ENCODE data around the gene TNFRSF11A.
A peak's percentile ranks its signal among the peaks of the same experiment; 100 is the strongest.

TNFRSF11A gene

GRCh38 chr18:62420151-62420512, 95.0 kb downstream of the TNFRSF11A start:
- peak; percentile 42 for DNase-seq (ENCODE audit: low read depth)

- peak; percentile 76 for DNase-seq (ENCODE audit: low read depth)
These were observed 95.6 kb downstream of the TNFRSF11A start for GRCh38 chr18:62420513-62421209.

GRCh38 chr18:62425465-62426190, 100.5 kb downstream of the TNFRSF11A start:
- DNase-seq (ENCODE audit: low read depth): peak; percentile 50

- no peak for DNase-seq (ENCODE audit: low read depth)
These were observed 101.0 kb downstream of the TNFRSF11A start for GRCh38 chr18:62426191-62426488.

- no peak for DNase-seq (ENCODE audit: low read depth)
These were observed 107.1 kb downstream of the TNFRSF11A start for GRCh38 chr18:62432176-62432575.

GRCh38 chr18:62434798-62435197, 109.7 kb downstream of the TNFRSF11A start:
- no peak for DNase-seq (ENCODE audit: low read depth)

GRCh38 chr18:62435435-62436031, 110.4 kb downstream of the TNFRSF11A start:
- DNase-seq (ENCODE audit: low read depth): no peak

- no peak for DNase-seq (ENCODE audit: low read depth)
These were observed 111.6 kb downstream of the TNFRSF11A start for GRCh38 chr18:62436636-62437234.

- no peak for DNase-seq (ENCODE audit: low read depth)
These were observed 112.3 kb downstream of the TNFRSF11A start for GRCh38 chr18:62437235-62438017.

- no peak for DNase-seq (ENCODE audit: low read depth)
These were observed 112.9 kb downstream of the TNFRSF11A start for GRCh38 chr18:62438018-62438329.

- DNase-seq (ENCODE audit: low read depth): no peak
These were observed 113.3 kb downstream of the TNFRSF11A start for GRCh38 chr18:62438402-62438801.

- DNase-seq (ENCODE audit: low read depth): no peak
These were observed 113.8 kb downstream of the TNFRSF11A start for GRCh38 chr18:62438866-62439265.

All from stimulated activated CD4-positive, alpha-beta T cell treated with anti-CD3 and anti-CD28 coated beads, Interleukin-2, amount 100 ng/mL, for 4 hours (primary cell).